HG03066 (cell line): ENCODE measurements around the gene SACM1L.

Experiments
- ATAC-seq: cut with Tn5 transposase; IDR thresholded peaks from one replicate; pipeline ENCODE4 v1.9.1; 2021; ENCODE audit warnings: low read depth; ENCODE audit not compliant: unreplicated experiment

The SACM1L gene

GRCh38 chr3:45688882-45689786 is at the start of gene SACM1L:
SACM1L (plus strand) TSS chr3:45689396; CDS start chr3:45689466, 70 bp downstream.
- ATAC-seq, result peak; percentile 82

GRCh38 chr3:45640091-45640507 is 49.1 kb upstream of the SACM1L start:
- no peak for ATAC-seq

- no peak for ATAC-seq
Measured at GRCh38 chr3:45640724-45641361, 48.4 kb upstream of the SACM1L start.

GRCh38 chr3:45641756-45642155 is 47.4 kb upstream of the SACM1L start:
- ATAC-seq, result no peak

GRCh38 chr3:45642731-45643152 is 46.5 kb upstream of the SACM1L start:
- no peak for ATAC-seq

GRCh38 chr3:45644063-45644790 is 45.0 kb upstream of the SACM1L start:
- ATAC-seq, result no peak

GRCh38 chr3:45644791-45645201 is 44.4 kb upstream of the SACM1L start:
- no peak for ATAC-seq

- no peak for ATAC-seq
Measured at GRCh38 chr3:45646051-45646585, 43.1 kb upstream of the SACM1L start.

- ATAC-seq, result no peak
Measured at GRCh38 chr3:45647148-45647619, 42.0 kb upstream of the SACM1L start.

GRCh38 chr3:45653205-45653604 is 36.0 kb upstream of the SACM1L start:
- ATAC-seq, result no peak

GRCh38 chr3:45654397-45654944 is 34.7 kb upstream of the SACM1L start:
- no peak for ATAC-seq

GRCh38 chr3:45655906-45656305 is 33.3 kb upstream of the SACM1L start:
- no peak for ATAC-seq

GRCh38 chr3:45656575-45657363 is 32.4 kb upstream of the SACM1L start:
- peak; percentile 49 for ATAC-seq

- peak; percentile 75 for ATAC-seq
Measured at GRCh38 chr3:45657853-45658252, 31.3 kb upstream of the SACM1L start.

GRCh38 chr3:45659661-45660566 is 29.3 kb upstream of the SACM1L start:
- no peak for ATAC-seq

- no peak for ATAC-seq
Measured at GRCh38 chr3:45660567-45660901, 28.7 kb upstream of the SACM1L start.

GRCh38 chr3:45664578-45664977 is 24.6 kb upstream of the SACM1L start:
- no peak for ATAC-seq

GRCh38 chr3:45665101-45665572 is 24.1 kb upstream of the SACM1L start:
- ATAC-seq, result no peak
